ENCODE data around the gene WDR1. TPM values are rescaled to one million over a fixed set of nuclear protein-coding genes. Genes with fewer than 3 reads are reported as not detected.
A peak's percentile ranks its signal among the peaks of the same experiment; 100 is the strongest.

The WDR1 gene
- total RNA-seq, 4 donors from 2014 or later, result 122 to 238 (median 213) TPM

DNA sequence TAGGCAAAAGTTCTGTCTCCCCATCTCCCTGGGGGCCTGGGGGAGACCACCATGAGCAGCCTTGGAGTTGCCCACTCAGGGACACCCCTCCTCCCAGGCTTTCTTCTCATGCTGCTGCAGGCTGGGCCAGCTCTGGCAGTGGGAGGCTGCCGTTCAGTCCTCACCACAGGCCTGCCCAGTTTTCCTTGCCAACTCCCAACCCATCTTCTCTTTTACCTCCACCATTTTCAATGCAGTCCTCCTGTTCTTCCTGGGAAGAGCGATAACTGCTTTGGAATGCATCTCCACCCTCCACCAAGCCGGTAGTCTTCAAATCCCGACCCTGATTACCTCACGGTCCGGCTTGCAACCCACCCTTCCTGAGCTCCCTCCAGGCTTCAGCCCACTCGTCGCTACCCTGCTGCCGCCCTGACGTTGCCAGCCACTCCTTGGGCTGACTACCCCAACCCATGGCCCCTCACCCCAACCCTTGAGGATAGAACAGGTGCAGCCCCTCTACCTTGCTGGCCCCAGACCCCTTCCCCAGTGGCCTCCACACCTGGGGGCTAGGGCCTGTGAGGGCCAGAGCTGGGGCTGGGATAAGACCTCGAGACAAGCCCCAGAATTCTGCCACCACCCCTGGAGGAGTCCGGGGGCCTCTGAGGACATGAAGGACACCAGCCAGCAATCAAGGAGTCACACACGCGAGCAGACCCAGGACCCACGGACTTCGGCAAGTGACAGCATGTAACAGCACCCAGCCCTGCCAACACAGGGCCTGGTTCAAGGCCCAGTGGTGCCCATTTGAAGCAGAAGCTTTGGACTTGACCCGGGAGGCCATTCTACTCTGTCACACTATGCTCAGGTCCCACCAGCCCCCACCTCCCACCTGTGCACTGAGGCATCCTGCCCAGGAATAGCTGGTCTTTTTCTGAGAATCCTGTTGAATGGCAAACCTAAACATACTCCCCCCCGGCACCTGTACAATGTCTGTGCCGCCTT lies 9.2 kb downstream of the WDR1 start:
- peaks cover 55 to 80% of the 10 kb centered on the region in 2 donors for H3K4me1 ChIP-seq
- no peak for TF ChIP-seq POLR2A (IDR thresholded peaks at IDR 0.05)
- TF ChIP-seq, protein P1, sequence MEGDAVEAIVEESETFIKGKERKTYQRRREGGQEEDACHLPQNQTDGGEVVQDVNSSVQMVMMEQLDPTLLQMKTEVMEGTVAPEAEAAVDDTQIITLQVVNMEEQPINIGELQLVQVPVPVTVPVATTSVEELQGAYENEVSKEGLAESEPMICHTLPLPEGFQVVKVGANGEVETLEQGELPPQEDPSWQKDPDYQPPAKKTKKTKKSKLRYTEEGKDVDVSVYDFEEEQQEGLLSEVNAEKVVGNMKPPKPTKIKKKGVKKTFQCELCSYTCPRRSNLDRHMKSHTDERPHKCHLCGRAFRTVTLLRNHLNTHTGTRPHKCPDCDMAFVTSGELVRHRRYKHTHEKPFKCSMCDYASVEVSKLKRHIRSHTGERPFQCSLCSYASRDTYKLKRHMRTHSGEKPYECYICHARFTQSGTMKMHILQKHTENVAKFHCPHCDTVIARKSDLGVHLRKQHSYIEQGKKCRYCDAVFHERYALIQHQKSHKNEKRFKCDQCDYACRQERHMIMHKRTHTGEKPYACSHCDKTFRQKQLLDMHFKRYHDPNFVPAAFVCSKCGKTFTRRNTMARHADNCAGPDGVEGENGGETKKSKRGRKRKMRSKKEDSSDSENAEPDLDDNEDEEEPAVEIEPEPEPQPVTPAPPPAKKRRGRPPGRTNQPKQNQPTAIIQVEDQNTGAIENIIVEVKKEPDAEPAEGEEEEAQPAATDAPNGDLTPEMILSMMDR (IDR thresholded peaks at IDR 0.05), result no peak
- no peaks in the 10 kb centered on the region for H3K9me3 ChIP-seq
- H3K36me3 ChIP-seq, result peaks cover 14 to 15% of the 10 kb centered on the region in 2 donors
- intact Hi-C loops (cut with DNase I), result no loop called here
- H3K27me3 ChIP-seq, result no peaks in the 10 kb centered on the region
- 73 to 76% methylated on average over 13 to 17 of the region's 19 CpGs for WGBS, 2 donors
- no peak overlapping the region for H3K4me3 ChIP-seq (replicated peaks in 1 of 3)
- DNase-seq, result no peak
- peak overlapping the region in 2 of 3 donors; percentile 63 to 73 for H3K27ac ChIP-seq

DNA sequence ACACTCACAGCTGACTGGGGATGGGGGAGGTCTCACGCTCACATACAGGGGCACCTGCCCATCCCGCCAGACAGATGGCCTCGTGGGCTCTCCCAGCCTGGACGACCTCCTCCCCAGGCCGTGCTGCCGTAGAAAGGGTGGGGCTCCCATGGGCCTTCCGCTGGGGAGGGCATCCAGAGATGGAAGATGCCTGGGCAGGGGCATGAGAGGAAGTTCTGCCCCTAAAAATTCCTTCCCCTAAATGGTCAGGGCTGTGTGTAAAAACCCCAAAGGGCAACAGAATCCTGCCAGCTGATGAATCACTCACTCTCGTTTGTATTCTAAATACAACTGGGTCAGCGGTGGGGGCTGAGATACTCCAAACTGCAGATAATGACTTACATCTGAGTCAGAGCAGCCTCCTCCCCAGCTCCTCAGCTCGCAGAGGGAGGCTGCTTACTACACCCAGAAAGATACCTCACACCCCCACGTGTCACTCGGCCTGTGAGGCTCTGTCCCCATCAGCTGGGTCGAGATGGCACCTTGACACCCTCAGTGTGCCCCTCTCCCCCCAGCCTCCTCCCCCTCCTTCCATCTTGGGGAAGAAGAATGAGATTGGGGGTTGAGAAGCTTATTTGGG lies 10.1 kb downstream of the WDR1 start:
- Histone ChIP-seq H3K9me3 (no peaks in the 10 kb centered on the region), H3K4me1 (peaks cover 54 to 88% of the 10 kb centered on the region in 2 donors), H3K27ac (peak overlapping the region; percentile 60 to 73 (median 63)), H3K27me3 (no peaks in the 10 kb centered on the region), H3K36me3 (peaks cover 8 to 9% of the 10 kb centered on the region in 2 donors), H3K4me3 (replicated peaks in 1 of 3) (no peak overlapping the region)
- 61 to 63% methylated on average over 7 to 10 of the region's 13 CpGs for WGBS, 2 donors
- peak; percentile 37 to 43 for DNase-seq
- TF ChIP-seq POLR2A (IDR thresholded peaks at IDR 0.05), result no peak
- TF ChIP-seq, protein P1 (IDR thresholded peaks at IDR 0.05), result no peak
- intact Hi-C loops (cut with DNase I), result no loop called here

DNA sequence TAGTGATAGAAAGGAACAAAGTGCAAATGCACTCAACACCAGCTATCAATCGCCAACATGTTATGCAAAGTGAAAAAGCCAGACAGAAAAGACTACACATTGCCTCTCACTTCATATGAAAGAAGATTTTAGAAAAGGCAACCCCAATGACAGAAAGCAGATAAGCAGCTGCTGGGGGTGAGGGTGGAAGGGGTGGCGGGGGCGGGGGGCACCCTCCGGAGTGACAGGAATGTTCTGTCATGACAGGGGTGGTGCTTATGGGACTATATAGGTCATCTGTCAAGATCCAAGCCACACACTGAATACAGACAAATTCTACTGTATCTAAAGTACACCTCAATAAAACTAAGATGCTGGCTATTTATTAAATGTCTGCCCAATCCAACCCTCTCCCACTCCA lies 10.7 kb downstream of the WDR1 start:
- Histone ChIP-seq H3K36me3 (peaks cover 4 to 8% of the 10 kb centered on the region in 2 donors), H3K4me1 (peaks cover 57 to 88% of the 10 kb centered on the region in 2 donors), H3K27ac (peak overlapping the region; percentile 39 to 73 (median 60)), H3K9me3 (no peaks in the 10 kb centered on the region), H3K4me3 (replicated peaks in 1 of 3) (no peak overlapping the region), H3K27me3 (no peaks in the 10 kb centered on the region)
- DNase-seq, result no peak
- TF ChIP-seq, protein P1 (IDR thresholded peaks at IDR 0.05), result no peak
- TF ChIP-seq POLR2A (IDR thresholded peaks at IDR 0.05), result no peak
- 92 to 98% methylated on average over 4 of the region's 4 CpGs for WGBS, 2 donors
- intact Hi-C loops (cut with DNase I), result no loop called here

DNA sequence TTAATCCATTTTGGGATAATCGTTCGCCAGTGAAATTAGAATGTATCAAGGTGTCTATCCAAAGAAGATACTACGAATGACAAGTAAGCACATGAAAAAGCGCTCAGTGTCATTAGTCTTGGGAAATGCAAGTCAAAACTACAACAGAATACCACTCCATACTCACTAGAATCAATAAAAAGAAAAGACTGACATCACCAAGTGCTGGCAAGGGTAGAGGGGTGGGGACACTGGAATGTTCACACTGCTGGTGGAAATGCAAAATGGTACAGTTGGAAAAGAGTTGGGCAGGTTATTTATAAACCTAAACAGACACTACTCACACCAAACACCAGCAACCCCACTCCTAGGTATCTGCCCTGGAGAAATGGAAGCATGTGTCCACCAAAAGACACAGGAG lies 11.2 kb downstream of the WDR1 start:
- Histone ChIP-seq H3K9me3 (no peaks in the 10 kb centered on the region), H3K27me3 (no peaks in the 10 kb centered on the region), H3K36me3 (peaks cover under 1 to 8% of the 10 kb centered on the region in 2 donors), H3K4me3 (replicated peaks in 1 of 3) (no peak overlapping the region), H3K27ac (peak overlapping the region in 1 of 3 donors; percentile 39), H3K4me1 (peaks cover 61 to 88% of the 10 kb centered on the region in 2 donors)
- intact Hi-C loops (cut with DNase I), result no loop called here
- TF ChIP-seq POLR2A (IDR thresholded peaks at IDR 0.05), result no peak
- DNase-seq, result no peak
- WGBS, 2 donors, result 84 to 97% methylated on average over 4 of the region's 4 CpGs

DNA sequence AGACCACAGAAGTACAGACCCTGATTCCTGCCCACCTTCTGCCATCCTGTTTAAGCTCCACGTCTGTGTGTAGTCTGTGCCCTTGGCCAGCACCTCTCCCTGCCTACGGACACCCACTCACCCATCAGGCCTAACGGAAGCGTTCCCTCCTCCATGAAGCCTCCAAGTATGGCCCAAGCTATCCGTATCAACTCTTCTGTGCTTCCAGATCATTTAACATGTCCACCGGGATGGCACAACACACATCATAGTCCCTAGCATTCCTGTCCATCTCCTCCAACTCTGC lies 11.7 kb downstream of the WDR1 start:
- intact Hi-C loops (cut with DNase I), result no loop called here
- Histone ChIP-seq H3K27me3 (no peaks in the 10 kb centered on the region), H3K27ac (peak overlapping the region in 2 of 3 donors; percentile 0 to 35), H3K9me3 (no peaks in the 10 kb centered on the region), H3K36me3 (peaks cover 0 to 8% of the 10 kb centered on the region in 2 donors), H3K4me1 (peaks cover 66 to 88% of the 10 kb centered on the region in 2 donors), H3K4me3 (replicated peaks in 1 of 3) (no peak overlapping the region)
- no peak for DNase-seq
- WGBS, 2 donors, result 88 to 92% methylated on average over 6 of the region's 6 CpGs
- no peak for TF ChIP-seq POLR2A (IDR thresholded peaks at IDR 0.05)
- TF ChIP-seq, protein P1 (IDR thresholded peaks at IDR 0.05), result no peak

All from thyroid gland (tissue), 4 donors.